ENCODE results near the gene INHBC. TPM values are rescaled to one million over a fixed set of nuclear protein-coding genes. Genes with fewer than 3 reads are reported as not detected.

Gene INHBC
- total RNA-seq, 1 donor from 2014 or later: not detected

DNA sequence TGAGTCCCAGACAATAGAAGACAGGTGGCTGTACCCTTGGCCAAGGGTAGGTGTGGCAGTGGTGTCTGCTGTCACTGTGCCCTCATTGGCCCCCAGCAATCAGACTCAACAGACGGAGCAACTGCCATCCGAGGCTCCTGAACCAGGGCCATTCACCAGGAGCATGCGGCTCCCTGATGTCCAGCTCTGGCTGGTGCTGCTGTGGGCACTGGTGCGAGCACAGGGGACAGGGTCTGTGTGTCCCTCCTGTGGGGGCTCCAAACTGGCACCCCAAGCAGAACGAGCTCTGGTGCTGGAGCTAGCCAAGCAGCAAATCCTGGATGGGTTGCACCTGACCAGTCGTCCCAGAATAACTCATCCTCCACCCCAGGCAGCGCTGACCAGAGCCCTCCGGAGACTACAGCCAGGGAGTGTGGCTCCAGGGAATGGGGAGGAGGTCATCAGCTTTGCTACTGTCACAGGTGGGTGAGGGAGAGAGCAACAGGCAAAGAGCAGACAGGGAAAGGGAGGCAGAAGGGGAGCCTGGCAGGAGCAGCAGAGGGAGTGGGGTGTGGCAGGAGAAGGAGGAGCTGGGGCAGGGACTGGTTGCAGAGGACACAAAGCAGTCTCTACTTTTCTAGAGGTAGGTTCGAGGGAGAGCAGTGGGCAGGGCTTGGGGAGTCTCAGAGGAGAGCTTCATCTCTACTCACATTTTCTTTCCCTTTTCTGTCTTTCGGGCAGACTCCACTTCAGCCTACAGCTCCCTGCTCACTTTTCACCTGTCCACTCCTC, 21.0 kb downstream of the INHBC start:
- TF ChIP-seq, protein P1, sequence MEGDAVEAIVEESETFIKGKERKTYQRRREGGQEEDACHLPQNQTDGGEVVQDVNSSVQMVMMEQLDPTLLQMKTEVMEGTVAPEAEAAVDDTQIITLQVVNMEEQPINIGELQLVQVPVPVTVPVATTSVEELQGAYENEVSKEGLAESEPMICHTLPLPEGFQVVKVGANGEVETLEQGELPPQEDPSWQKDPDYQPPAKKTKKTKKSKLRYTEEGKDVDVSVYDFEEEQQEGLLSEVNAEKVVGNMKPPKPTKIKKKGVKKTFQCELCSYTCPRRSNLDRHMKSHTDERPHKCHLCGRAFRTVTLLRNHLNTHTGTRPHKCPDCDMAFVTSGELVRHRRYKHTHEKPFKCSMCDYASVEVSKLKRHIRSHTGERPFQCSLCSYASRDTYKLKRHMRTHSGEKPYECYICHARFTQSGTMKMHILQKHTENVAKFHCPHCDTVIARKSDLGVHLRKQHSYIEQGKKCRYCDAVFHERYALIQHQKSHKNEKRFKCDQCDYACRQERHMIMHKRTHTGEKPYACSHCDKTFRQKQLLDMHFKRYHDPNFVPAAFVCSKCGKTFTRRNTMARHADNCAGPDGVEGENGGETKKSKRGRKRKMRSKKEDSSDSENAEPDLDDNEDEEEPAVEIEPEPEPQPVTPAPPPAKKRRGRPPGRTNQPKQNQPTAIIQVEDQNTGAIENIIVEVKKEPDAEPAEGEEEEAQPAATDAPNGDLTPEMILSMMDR (IDR thresholded peaks at IDR 0.05): no peak
- Mint-ChIP-seq H3K27ac (ENCODE audit: unreplicated experiment) (peak overlapping the region; percentile 83), H3K36me3 (ENCODE audit: low read depth) (no peaks in the 10 kb centered on the region), H3K4me1 (ENCODE audit: low read depth) (peaks cover 79% of the 10 kb centered on the region), H3K4me3 (ENCODE audit: unreplicated experiment) (peak overlapping the region; percentile 52), H3K27me3 (ENCODE audit: low read depth) (no peaks in the 10 kb centered on the region), H3K9me3 (ENCODE audit: low read depth) (no peaks in the 10 kb centered on the region)
- no peak for DNase-seq (ENCODE audit: low spot score)

DNA sequence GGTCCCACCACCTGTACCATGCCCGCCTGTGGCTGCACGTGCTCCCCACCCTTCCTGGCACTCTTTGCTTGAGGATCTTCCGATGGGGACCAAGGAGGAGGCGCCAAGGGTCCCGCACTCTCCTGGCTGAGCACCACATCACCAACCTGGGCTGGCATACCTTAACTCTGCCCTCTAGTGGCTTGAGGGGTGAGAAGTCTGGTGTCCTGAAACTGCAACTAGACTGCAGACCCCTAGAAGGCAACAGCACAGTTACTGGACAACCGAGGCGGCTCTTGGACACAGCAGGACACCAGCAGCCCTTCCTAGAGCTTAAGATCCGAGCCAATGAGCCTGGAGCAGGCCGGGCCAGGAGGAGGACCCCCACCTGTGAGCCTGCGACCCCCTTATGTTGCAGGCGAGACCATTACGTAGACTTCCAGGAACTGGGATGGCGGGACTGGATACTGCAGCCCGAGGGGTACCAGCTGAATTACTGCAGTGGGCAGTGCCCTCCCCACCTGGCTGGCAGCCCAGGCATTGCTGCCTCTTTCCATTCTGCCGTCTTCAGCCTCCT, 21.6 kb downstream of the INHBC start:
- Mint-ChIP-seq H3K9me3 (ENCODE audit: low read depth) (no peaks in the 10 kb centered on the region), H3K27ac (ENCODE audit: unreplicated experiment) (peak overlapping the region; percentile 76), H3K4me3 (ENCODE audit: unreplicated experiment) (peak overlapping the region; percentile 52), H3K4me1 (ENCODE audit: low read depth) (peaks cover 77% of the 10 kb centered on the region), H3K27me3 (ENCODE audit: low read depth) (no peaks in the 10 kb centered on the region), H3K36me3 (ENCODE audit: low read depth) (no peaks in the 10 kb centered on the region)
- TF ChIP-seq, protein P1 (IDR thresholded peaks at IDR 0.05): peak; percentile 78
- no peak for DNase-seq (ENCODE audit: low spot score)

DNA sequence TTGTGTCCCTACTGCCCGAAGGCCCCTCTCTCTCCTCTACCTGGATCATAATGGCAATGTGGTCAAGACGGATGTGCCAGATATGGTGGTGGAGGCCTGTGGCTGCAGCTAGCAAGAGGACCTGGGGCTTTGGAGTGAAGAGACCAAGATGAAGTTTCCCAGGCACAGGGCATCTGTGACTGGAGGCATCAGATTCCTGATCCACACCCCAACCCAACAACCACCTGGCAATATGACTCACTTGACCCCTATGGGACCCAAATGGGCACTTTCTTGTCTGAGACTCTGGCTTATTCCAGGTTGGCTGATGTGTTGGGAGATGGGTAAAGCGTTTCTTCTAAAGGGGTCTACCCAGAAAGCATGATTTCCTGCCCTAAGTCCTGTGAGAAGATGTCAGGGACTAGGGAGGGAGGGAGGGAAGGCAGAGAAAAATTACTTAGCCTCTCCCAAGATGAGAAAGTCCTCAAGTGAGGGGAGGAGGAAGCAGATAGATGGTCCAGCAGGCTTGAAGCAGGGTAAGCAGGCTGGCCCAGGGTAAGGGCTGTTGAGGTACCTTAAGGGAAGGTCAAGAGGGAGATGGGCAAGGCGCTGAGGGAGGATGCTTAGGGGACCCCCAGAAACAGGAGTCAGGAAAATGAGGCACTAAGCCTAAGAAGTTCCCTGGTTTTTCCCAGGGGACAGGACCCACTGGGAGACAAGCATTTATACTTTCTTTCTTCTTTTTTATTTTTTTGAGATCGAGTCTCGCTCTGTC, 22.3 kb downstream of the INHBC start:
- Mint-ChIP-seq H3K36me3 (ENCODE audit: low read depth) (no peaks in the 10 kb centered on the region), H3K9me3 (ENCODE audit: low read depth) (no peaks in the 10 kb centered on the region)
- TF ChIP-seq, protein P1 (IDR thresholded peaks at IDR 0.05): no peak

DNA sequence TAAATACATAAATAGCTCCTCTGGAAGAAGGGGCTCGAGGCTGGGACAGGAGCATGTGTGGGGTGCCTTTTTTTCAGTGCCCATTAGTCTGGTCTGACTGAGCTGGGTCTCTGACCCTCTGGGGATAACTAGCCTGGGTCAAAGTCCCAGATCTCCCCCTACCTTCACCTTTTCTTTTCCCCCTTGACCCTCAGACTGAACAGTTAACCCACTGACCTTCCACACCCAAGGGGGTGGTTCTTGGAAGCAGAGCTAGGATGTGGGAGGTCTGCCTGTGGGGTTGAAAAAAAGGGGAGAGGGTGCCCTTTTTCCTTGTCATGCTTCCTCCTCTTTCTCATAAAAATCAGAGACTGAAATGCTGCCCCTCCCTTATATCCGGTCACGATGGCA, 24.1 kb downstream of the INHBC start:
- Mint-ChIP-seq H3K4me3 (ENCODE audit: unreplicated experiment) (peak overlapping the region; percentile 95), H3K27ac (ENCODE audit: unreplicated experiment) (peak overlapping the region; percentile 97), H3K27me3 (ENCODE audit: low read depth) (no peaks in the 10 kb centered on the region), H3K36me3 (ENCODE audit: low read depth) (no peaks in the 10 kb centered on the region), H3K9me3 (ENCODE audit: low read depth) (no peaks in the 10 kb centered on the region), H3K4me1 (ENCODE audit: low read depth) (peaks cover 66% of the 10 kb centered on the region)
- TF ChIP-seq, protein P1 (IDR thresholded peaks at IDR 0.05): no peak
- no peak for DNase-seq (ENCODE audit: low spot score)

More for the DNA sequence above, 22.3 kb downstream of the INHBC start:
- no peak overlapping the region for H3K4me3 Mint-ChIP-seq (ENCODE audit: unreplicated experiment)
- H3K27ac Mint-ChIP-seq (ENCODE audit: unreplicated experiment): peak overlapping the region; percentile 97
- H3K4me1 Mint-ChIP-seq (ENCODE audit: low read depth): peaks cover 72% of the 10 kb centered on the region
- no peak for DNase-seq (ENCODE audit: low spot score)
- no peaks in the 10 kb centered on the region for H3K27me3 Mint-ChIP-seq (ENCODE audit: low read depth)

DNA sequence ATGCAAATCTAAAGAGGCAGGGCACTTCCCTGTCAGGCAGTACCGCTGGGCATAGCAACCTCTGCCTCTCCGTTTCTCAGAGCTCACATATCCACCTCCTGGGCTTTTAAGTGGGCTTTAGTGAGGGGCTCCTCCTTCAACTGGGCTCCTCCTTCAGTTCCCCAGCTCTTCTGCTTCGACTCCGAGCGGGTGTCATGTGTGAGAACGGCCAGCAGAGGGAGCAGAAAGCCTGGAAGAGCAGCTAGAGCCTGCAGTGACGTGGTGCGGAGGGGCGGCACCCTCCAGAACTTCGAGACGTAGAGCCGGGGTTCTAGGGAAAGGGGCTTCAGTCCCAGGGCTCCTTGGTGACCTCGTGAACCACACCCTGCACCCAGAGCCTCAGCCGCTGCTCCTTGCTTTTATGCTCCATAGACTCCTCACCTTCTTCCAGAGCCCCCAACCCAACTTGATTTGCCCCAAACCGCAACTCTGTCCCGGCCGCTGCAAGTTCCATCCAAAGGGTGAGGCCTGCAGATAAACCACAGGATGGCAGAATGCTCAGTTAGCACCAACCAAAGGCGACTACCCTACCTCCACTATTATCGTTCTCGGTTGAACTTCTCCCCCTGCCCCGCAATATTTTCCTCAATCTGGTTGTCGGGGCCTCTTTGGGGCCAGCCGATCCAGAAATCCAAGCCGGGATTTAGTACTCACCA, 24.6 kb downstream of the INHBC start:
- Mint-ChIP-seq H3K27ac (ENCODE audit: unreplicated experiment) (peak overlapping the region; percentile 97), H3K4me3 (ENCODE audit: unreplicated experiment) (peak overlapping the region; percentile 95), H3K4me1 (ENCODE audit: low read depth) (peaks cover 66% of the 10 kb centered on the region), H3K9me3 (ENCODE audit: low read depth) (no peaks in the 10 kb centered on the region), H3K27me3 (ENCODE audit: low read depth) (no peaks in the 10 kb centered on the region), H3K36me3 (ENCODE audit: low read depth) (no peaks in the 10 kb centered on the region)
- TF ChIP-seq, protein P1 (IDR thresholded peaks at IDR 0.05): peak; percentile 94
- DNase-seq (ENCODE audit: low spot score): no peak
